ENCODE measurements around the gene MYH15.

DNA sequence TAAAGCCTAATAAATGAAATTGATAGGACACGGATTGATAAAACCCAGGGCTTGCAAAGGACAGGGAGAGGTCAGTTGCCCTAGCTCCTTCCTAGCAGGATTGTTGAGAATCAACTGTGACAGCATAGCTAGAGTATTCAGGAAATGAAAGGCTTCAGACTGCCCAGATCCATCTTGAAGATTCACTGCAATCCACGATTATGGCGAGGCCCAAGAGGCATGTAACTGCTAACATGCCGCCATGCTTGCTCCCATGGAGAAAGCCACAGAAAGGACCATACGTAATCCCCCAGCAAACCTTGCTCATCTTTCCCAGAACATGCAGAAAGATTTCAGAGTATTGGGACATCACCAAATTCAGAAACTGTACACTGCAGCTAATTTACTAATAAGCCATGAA is 41.3 kb downstream of the MYH15 start:
- TF ChIP-seq, protein P1, sequence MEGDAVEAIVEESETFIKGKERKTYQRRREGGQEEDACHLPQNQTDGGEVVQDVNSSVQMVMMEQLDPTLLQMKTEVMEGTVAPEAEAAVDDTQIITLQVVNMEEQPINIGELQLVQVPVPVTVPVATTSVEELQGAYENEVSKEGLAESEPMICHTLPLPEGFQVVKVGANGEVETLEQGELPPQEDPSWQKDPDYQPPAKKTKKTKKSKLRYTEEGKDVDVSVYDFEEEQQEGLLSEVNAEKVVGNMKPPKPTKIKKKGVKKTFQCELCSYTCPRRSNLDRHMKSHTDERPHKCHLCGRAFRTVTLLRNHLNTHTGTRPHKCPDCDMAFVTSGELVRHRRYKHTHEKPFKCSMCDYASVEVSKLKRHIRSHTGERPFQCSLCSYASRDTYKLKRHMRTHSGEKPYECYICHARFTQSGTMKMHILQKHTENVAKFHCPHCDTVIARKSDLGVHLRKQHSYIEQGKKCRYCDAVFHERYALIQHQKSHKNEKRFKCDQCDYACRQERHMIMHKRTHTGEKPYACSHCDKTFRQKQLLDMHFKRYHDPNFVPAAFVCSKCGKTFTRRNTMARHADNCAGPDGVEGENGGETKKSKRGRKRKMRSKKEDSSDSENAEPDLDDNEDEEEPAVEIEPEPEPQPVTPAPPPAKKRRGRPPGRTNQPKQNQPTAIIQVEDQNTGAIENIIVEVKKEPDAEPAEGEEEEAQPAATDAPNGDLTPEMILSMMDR (IDR thresholded peaks at IDR 0.05 in 4 of 5, conservative IDR thresholded peaks at IDR 0.05 in 1 of 5) = no peak
- TF ChIP-seq POLR2A (IDR thresholded peaks at IDR 0.05) = no peak

All from gastrocnemius medialis (tissue), 4 donors.